GM19395 (cell line): ENCODE data around the gene TBCA.

ENCODE experiments used
- ATAC-seq: cut with Tn5 transposase; IDR thresholded peaks from one replicate; pipeline ENCODE4 v1.9.1; 2021; ENCODE audit warnings: mild to moderate bottlenecking, moderate library complexity; ENCODE audit not compliant: unreplicated experiment

TBCA gene

DNA sequence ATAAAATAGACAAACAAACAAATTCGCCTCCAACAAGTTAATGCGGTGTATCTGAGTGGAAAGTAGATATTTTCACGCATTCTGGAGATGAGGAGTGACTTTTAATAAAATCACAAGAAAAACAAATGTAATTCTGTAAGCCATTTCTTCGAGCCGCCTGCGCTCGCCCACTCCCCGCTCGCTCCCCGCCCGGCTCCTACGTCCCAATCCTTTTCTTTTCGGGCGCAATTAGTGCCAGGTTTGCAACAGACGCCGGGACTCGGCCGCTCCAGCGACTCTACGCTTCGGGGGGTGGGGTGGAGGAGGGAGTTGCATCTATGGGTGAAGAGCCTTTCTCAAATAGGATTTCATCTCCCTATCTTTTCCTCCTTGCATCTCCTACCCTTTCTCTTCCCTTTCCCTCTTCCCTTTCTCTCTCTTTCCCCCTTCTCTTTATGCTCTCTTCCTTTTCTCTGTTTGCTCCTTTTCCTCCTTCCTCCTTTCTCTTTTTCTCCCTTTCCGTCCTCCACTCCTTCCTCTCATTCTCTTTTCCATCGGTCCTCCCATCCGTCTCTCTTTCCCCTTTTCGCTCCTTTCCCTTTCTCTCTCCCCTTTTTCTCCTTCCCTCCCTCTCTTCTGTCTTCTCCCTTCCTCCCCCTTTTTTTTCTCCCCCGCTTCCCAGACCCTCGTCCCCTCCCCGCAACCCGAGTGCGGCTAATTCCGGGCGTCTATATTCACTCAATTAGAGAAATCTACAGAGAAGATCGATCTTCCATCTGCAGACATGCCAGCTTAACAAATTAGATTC, 131.6 kb downstream of the TBCA start:
- ATAC-seq = no peak

DNA sequence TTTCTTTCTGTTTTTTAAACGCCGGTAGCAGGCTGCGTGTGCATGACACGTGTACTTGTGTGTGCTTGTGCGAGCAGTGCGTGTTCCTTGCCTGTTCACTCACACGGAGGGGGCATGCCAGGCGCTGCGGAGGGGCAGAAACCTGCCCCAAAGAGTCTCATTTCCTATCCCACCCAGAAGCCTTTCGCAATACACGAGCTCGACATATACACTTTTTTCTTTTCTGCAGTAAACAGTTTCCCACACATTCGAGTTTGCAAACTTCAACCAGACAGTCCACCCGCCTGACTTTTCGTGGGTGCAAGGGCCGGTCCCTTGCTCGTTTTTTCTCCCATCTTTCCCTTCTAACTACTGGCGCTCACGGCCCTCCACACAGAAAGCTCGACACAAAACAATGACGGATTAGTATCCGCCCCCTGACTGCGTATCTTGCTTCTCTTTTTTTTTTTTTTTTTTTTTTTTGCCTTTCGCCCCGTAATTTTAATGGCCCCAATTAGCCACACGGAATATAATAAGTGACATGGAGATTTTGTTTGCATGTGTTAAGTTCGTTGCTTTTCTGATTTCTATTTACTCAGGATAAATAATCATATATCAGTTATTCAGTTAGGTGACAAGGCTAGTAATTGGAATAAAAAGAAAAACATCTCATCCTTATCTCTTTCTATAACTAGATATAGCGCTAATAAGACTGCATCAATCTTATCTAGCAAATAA, 132.3 kb downstream of the TBCA start:
- ATAC-seq = no peak

DNA sequence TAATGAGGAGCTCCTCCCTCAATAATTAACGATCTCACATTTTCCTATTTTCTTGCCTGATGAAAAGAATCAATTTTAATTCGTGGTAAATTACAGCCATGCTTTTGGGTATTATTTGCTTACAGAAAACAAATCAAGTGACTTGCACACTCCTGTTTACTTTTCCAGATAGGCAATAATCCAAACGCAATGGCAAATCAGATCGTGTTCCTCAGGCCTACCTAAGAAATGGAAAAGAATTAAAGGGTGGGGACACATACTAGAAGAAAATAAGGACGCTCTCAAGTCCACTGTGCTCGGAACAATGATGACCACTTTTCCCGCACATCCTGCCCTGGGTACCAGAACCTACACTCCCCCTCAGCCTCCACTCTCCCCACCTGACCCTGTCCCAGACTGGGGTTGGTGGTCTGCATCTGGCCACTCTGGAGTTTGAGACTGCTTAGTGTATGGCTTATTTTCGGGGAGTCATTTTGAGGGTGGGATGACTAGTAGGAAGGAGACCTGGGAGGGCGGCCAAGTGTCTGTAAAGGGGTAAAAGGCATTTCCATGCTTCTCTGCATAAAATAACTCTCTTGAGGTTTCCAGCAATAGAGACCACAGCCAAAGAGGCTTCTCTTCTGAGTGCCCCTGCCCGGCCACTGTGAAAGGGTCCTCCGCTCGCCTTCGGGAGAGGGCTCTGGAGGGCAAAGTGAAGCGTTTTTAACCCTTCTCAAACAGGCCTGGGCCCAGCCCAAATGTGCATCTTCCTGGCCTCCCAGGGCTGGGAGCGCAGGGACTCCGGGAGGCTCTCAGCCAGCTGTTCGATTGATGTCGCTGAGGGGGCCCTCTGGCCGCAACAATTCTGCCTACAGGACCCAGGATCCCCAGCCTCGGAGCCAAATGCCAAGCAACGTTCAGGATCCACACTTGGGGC, 133.1 kb downstream of the TBCA start:
- no peak for ATAC-seq

DNA sequence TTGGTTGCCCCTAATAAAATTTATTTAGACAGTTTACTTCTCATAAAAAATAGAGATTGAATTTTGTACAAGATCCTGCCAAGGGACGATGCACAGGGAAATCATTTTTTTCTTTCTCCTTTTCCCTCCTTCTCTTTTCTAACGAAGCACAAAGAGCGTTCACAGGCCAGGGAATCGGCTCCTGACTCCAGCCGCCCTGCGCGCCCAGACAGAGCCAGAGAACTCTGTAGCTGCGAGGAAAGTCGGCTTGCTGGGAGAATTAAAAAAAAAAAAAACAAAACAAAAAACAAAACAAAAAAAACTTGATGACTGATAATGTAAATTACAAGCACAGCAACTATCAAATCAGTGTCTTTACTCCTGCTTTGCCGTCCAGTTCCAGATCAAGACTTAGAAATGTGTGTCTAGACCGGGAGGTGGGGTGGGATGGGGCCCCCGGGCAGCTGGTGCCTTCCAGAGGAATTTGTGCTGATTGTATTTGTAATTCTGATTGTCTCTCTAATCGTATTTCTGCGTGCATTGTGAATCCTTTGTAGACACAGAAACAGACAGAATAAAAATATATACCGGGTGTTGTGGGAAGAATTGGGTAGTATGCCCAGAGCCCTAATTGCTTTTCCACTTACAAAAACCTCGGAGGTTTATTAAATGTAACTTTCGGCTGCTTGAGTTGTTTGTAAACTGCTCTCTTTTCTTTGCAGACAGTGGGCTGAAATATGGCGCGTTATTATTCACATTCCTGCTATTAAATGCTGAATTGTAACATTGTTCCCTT, 134.0 kb downstream of the TBCA start:
- ATAC-seq = no peak

DNA sequence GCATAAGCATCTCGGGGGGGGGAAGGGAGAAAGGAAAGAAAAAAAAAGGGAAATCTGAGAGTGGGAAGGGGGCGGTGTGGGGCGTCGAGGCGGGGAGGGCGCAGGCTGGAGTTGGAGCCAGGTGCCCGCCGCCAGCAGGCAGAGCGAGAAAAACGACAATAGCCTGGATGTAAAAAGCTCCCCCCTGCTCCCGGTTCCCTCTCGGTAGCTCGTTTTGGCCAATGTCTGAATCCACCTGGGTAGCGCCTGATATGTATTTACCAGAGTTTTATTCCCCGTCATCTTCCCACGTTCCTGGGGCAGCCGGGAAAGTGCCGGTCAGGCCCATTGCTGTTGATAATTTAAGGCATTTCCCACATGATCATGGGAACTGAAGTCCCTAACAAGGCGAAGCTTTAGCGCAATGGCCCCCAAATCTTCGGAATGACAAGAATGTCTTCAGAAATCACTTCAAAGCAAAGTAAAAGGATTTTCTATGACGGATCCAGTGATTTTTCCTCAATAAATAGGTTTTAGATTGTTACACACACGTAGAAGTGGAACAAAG, 134.7 kb downstream of the TBCA start:
- no peak for ATAC-seq
